Tibial nerve (tissue), 4 donors: ENCODE data around the gene RALGAPB.

Experiments
- CTCF ChIP-seq, 5 experiments: fragments of 200-600 bp in 3 of 5; fragments of 450-650 bp in 2 of 5; sonication (generic) in 3 of 5; IDR thresholded peaks; one replicate each; pipeline ENCODE4 v1.5.1; 2016 to 2019; ENCODE audit warnings: antibody characterized with exemption in 5 of 5, mild to moderate bottlenecking in 3 of 5, moderate library complexity in 2 of 5
- EP300 ChIP-seq, 2 donors: sonication (generic); formaldehyde crosslinking; IDR thresholded peaks; one replicate each; pipeline ENCODE4 v1.6.1; 2017; ENCODE audit warnings: antibody characterized with exemption in 2 of 2, mild to moderate bottlenecking in 1 of 2
- POLR2A ChIP-seq, 2 donors: fragments of 450-650 bp; IDR thresholded peaks; one replicate each; pipeline ENCODE4 v1.6.1; 2017; ENCODE audit warnings: antibody characterized with exemption in 2 of 2, mild to moderate bottlenecking in 2 of 2, moderate library complexity in 2 of 2

GRCh38 chr20:38610521-38610920 is 137.9 kb downstream of the RALGAPB start:
- TF ChIP-seq CTCF (IDR thresholded peaks at IDR 0.05) (no peak), POLR2A (IDR thresholded peaks at IDR 0.05) (no peak), EP300 (IDR thresholded peaks at IDR 0.05) (no peak)
